ENCODE data around the gene SRGN.

DNA sequence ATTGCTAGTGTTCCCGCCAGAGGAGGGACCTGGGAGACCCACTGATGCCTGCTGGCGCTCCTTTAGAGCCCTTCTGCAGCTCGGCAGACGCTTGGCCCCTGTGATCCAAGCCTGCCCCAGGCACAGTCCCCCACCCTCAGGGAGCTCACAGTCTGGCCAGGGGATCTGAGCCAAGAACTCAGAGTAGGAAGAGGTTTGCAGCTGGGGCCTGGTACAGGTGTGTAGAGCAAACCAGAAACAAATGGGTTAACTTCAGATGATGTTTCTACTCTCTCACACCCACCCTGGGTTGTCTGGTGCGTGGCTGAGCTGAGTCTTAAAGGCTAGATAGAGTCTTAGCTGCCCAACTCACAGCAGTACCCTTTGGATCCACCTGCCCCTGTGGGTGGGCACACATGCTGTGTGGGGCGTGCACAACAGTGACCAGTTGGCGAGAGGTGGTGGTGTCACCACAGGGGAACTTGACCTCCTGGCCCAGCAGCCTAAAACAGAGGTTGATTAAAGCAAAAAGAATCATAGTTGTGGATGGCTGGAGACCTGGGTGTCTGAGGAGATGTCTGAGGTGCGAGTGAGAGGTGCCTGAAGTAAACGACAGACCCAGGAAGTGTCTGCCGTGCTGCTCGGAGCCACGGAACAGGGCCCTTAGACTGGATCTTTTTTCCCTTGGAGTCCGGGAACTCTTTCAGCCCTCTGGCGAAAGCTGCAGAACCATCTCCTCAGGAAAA, 31.2 kb upstream of the SRGN start:
- TF ChIP-seq POLR2A (IDR thresholded peaks at IDR 0.05; ENCODE audit: low read length) (no peak), GATA1 (IDR thresholded peaks at IDR 0.05; ENCODE audit: low read depth, low read length) (no peak)

All from erythroblast (primary cell).